H9 (cell line): ENCODE measurements around the gene DLG5. TPM values are rescaled to one million over a fixed set of nuclear protein-coding genes. Genes with fewer than 3 reads are reported as not detected.

Experiments used
- DNase-seq: peaks from one replicate; pipeline ENCODE4 v3.0.0-alpha.2; 2017
- H2AFZ ChIP-seq: one replicate; pipeline ENCODE4 v1.6.1; 2013; ENCODE audit warnings: mild to moderate bottlenecking, low read length, control low read depth, moderate library complexity
- H2AK5ac ChIP-seq: 2 replicates; pipeline ENCODE4 v1.6.1; 2013; ENCODE audit warnings: low read length, control low read depth, mixed read lengths; ENCODE audit not compliant: insufficient read length
- H2BK120ac ChIP-seq: one replicate; pipeline ENCODE4 v1.6.1; 2013; ENCODE audit warnings: low read depth, mild to moderate bottlenecking, low read length, control low read depth, inconsistent platforms; ENCODE audit not compliant: poor library complexity, severe bottlenecking
- H2BK12ac ChIP-seq: 2 replicates; pipeline ENCODE4 v1.6.1; 2013; ENCODE audit warnings: low read length, control low read depth, mixed read lengths, low read depth; ENCODE audit not compliant: insufficient read length
- H2BK15ac ChIP-seq: 2 replicates; pipeline ENCODE4 v1.6.1; 2013; ENCODE audit warnings: low read depth, low read length, control low read depth
- H2BK20ac ChIP-seq: one replicate; pipeline ENCODE4 v1.6.1; 2013; ENCODE audit warnings: low read depth, mild to moderate bottlenecking, low read length, control low read depth, inconsistent platforms; ENCODE audit not compliant: poor library complexity, severe bottlenecking
- H2BK5ac ChIP-seq: 2 replicates; pipeline ENCODE4 v1.6.1; 2013; ENCODE audit warnings: low read length, control low read depth, mixed read lengths; ENCODE audit not compliant: insufficient read length
- H3K14ac ChIP-seq: 2 replicates; pipeline ENCODE4 v1.6.1; 2013; ENCODE audit warnings: low read length, control low read depth; ENCODE audit not compliant: insufficient read depth
- H3K18ac ChIP-seq: 2 replicates; pipeline ENCODE4 v1.6.1; 2013; ENCODE audit warnings: low read depth, mild to moderate bottlenecking, mixed read lengths, low read length, control low read depth; ENCODE audit not compliant: insufficient read length
- H3K23ac ChIP-seq: 2 replicates; pipeline ENCODE4 v1.6.1; 2013; ENCODE audit warnings: low read length, control low read depth, mixed read lengths, low read depth; ENCODE audit not compliant: insufficient read length
- H3K23me2 ChIP-seq: 2 replicates; pipeline ENCODE4 v1.6.1; 2013; ENCODE audit warnings: low read depth, mild to moderate bottlenecking, mixed read lengths, low read length, control low read depth; ENCODE audit not compliant: insufficient read length, poor library complexity, severe bottlenecking
- H3K27ac ChIP-seq: 2 replicates; pipeline ENCODE4 v1.5.1; 2013; ENCODE audit warnings: low read length, control low read depth, mixed read lengths, low read depth; ENCODE audit not compliant: insufficient read length
- H3K27me3 ChIP-seq: 2 replicates; pipeline ENCODE4 v1.6.1; 2013; ENCODE audit warnings: low read length, control low read depth, inconsistent platforms; ENCODE audit not compliant: insufficient read depth
- H3K4ac ChIP-seq: 2 replicates; pipeline ENCODE4 v1.6.1; 2013; ENCODE audit warnings: low read depth, mild to moderate bottlenecking, control low read depth, inconsistent platforms, low read length, moderate library complexity
- H3K4me1 ChIP-seq: 2 replicates; pipeline ENCODE4 v1.6.1; 2013; ENCODE audit warnings: low read length, control low read depth, inconsistent platforms; ENCODE audit not compliant: insufficient read depth
- H3K4me2 ChIP-seq: 2 replicates; pipeline ENCODE4 v1.6.1; 2013; ENCODE audit warnings: low read length, control low read depth, mixed read lengths; ENCODE audit not compliant: insufficient read length, insufficient read depth
- H3K56ac ChIP-seq: 2 replicates; pipeline ENCODE4 v1.6.1; 2013; ENCODE audit warnings: low read depth, mild to moderate bottlenecking, mixed read lengths, low read length, control low read depth; ENCODE audit not compliant: insufficient read length
- H3K79me1 ChIP-seq: 2 replicates; pipeline ENCODE4 v1.6.1; 2013; ENCODE audit warnings: low read depth, mild to moderate bottlenecking, moderate library complexity, low read length, control low read depth, inconsistent platforms; ENCODE audit not compliant: insufficient read depth, poor library complexity, severe bottlenecking
- H3K79me2 ChIP-seq: 2 replicates; pipeline ENCODE4 v1.6.1; 2013; ENCODE audit warnings: low read length, control low read depth, inconsistent platforms; ENCODE audit not compliant: insufficient read depth
- H3K9ac ChIP-seq: 2 replicates; pipeline ENCODE4 v1.6.1; 2013; ENCODE audit warnings: low read length, control low read depth, mixed read lengths; ENCODE audit not compliant: insufficient read length; ENCODE audit errors: extremely low read depth
- H3K9me3 ChIP-seq: one replicate; pipeline ENCODE4 v1.6.1; 2013; ENCODE audit warnings: low read depth, low read length, inconsistent platforms; ENCODE audit not compliant: control insufficient read depth
- H3T11ph ChIP-seq: one replicate; pipeline ENCODE4 v1.6.1; 2013; ENCODE audit warnings: mild to moderate bottlenecking, low read length, control low read depth, inconsistent platforms
- H4K20me1 ChIP-seq: one replicate; pipeline ENCODE4 v1.6.1; 2013; ENCODE audit not compliant: control insufficient read depth, insufficient read length, insufficient read depth
- H4K5ac ChIP-seq: 2 replicates; pipeline ENCODE4 v1.6.1; 2013; ENCODE audit warnings: low read depth, mild to moderate bottlenecking, mixed read lengths, low read length, control low read depth; ENCODE audit not compliant: insufficient read length
- H4K8ac ChIP-seq: replicated peaks from 2 replicates; pipeline ENCODE4 v1.6.1; 2013; ENCODE audit warnings: low read length, control low read depth, mixed read lengths, low read depth; ENCODE audit not compliant: insufficient read length
- H4K91ac ChIP-seq: 2 replicates; pipeline ENCODE4 v1.6.1; 2013; ENCODE audit warnings: low read depth, mild to moderate bottlenecking, moderate library complexity, mixed read lengths, low read length, control low read depth; ENCODE audit not compliant: insufficient read length
- H3K27ac Mint-ChIP-seq, 3 experiments: 2 replicates in 2 of 3; 3 replicates in 1 of 3; pipeline ENCODE4 v1.8.0; 2020 to 2021; ENCODE audit warnings: mixed read lengths in 3 of 3, mild to moderate bottlenecking in 1 of 3, moderate library complexity in 1 of 3
- H3K27me3 Mint-ChIP-seq: 2 replicates; pipeline ENCODE4 v1.8.0; 2021; ENCODE audit warnings: low read depth, mild to moderate bottlenecking, moderate library complexity, mixed read lengths
- H3K36me3 Mint-ChIP-seq, 3 experiments: 2 replicates in 2 of 3; 3 replicates in 1 of 3; pipeline ENCODE4 v1.8.0; 2020 to 2021; ENCODE audit warnings: low read depth in 3 of 3, mixed read lengths in 3 of 3; ENCODE audit not compliant: insufficient read depth in 1 of 3
- H3K4me1 Mint-ChIP-seq, 2 experiments: 2 replicates each; pipeline ENCODE4 v1.8.0; 2020; ENCODE audit warnings: mixed read lengths in 2 of 2
- H3K4me3 Mint-ChIP-seq, 2 experiments: 2 replicates in 1 of 2; 3 replicates in 1 of 2; pipeline ENCODE4 v1.8.0; 2020 to 2021; ENCODE audit warnings: mild to moderate bottlenecking in 2 of 2, mixed read lengths in 2 of 2, moderate library complexity in 1 of 2
- H3K9me3 Mint-ChIP-seq, 2 experiments: 2 replicates in 1 of 2; 3 replicates in 1 of 2; pipeline ENCODE4 v1.8.0; 2020; ENCODE audit warnings: mild to moderate bottlenecking in 2 of 2, mixed read lengths in 2 of 2, moderate library complexity in 1 of 2
- WGBS: extraction: QIAGEN DNeasy Blood & Tissue Kit; methylation state at CpG from one replicate; pipeline ENCODE4 v1.1.7; 2013; ENCODE audit warnings: missing lambda C conversion rate, low lambda C conversion rate, mixed read lengths; ENCODE audit not compliant: insufficient read length; ENCODE audit errors: extremely low coverage; 5-methylcytosine and 5-hydroxymethylcytosine counted together
- total RNA-seq: library from RNA; stranded (reverse); gene quantifications from 2 replicates; pipeline ENCODE4 v1.2.1, GENCODE V29; 2021
- TF ChIP-seq, protein P1 (sequence below): fragments of 200-600 bp; sonication (generic); conservative IDR thresholded peaks from 3 replicates; pipeline ENCODE4 v1.8.0; 2021; ENCODE audit warnings: antibody characterized with exemption, mild to moderate bottlenecking

Gene DLG5
- total RNA-seq, 1 experiment from 2014 or later, result 67.4 TPM

- Mint-ChIP-seq H3K27ac (peak overlapping the region in 1 of 3 experiments; percentile 40; a peak in 3 of 7 replicates), H3K9me3 (no peaks in the 10 kb centered on the region), H3K36me3 (peaks cover 26 to 69% (median 54%) of the 10 kb centered on the region in 3 experiments; a peak in 6 of 7 replicates), H3K27me3 (no peaks in the 10 kb centered on the region), H3K4me1 (peaks cover 25 to 30% of the 10 kb centered on the region in 2 experiments), H3K4me3 (no peak overlapping the region)
- H4K91ac ChIP-seq, result no peak overlapping the region
- H3K4ac ChIP-seq, result no peak overlapping the region
- no peak overlapping the region for H3K4me2 ChIP-seq
- H4K5ac ChIP-seq, result no peak overlapping the region
- no peak overlapping the region for H2BK20ac ChIP-seq
- H3K23ac ChIP-seq, result no peak overlapping the region
- no peaks in the 10 kb centered on the region for H3K9me3 ChIP-seq
- no peak overlapping the region for H2BK15ac ChIP-seq
- TF ChIP-seq, protein P1, sequence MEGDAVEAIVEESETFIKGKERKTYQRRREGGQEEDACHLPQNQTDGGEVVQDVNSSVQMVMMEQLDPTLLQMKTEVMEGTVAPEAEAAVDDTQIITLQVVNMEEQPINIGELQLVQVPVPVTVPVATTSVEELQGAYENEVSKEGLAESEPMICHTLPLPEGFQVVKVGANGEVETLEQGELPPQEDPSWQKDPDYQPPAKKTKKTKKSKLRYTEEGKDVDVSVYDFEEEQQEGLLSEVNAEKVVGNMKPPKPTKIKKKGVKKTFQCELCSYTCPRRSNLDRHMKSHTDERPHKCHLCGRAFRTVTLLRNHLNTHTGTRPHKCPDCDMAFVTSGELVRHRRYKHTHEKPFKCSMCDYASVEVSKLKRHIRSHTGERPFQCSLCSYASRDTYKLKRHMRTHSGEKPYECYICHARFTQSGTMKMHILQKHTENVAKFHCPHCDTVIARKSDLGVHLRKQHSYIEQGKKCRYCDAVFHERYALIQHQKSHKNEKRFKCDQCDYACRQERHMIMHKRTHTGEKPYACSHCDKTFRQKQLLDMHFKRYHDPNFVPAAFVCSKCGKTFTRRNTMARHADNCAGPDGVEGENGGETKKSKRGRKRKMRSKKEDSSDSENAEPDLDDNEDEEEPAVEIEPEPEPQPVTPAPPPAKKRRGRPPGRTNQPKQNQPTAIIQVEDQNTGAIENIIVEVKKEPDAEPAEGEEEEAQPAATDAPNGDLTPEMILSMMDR, result no peak
- no peak overlapping the region for H2BK5ac ChIP-seq
- no peak overlapping the region for H2AK5ac ChIP-seq
- H4K20me1 ChIP-seq, result no peaks in the 10 kb centered on the region
- no CpG with 5 or more reads among the region's 2 CpGs for WGBS
- H2BK120ac ChIP-seq, result no peak overlapping the region
- no peak overlapping the region for H3T11ph ChIP-seq
- H3K56ac ChIP-seq, result no peak overlapping the region
- H2BK12ac ChIP-seq, result no peak overlapping the region
- H3K27me3 ChIP-seq, result no peaks in the 10 kb centered on the region
- H3K4me1 ChIP-seq, result no peaks in the 10 kb centered on the region; the same call in 1 of the 2 replicates
- no peak overlapping the region for H3K9ac ChIP-seq
- H4K8ac ChIP-seq, result no peak overlapping the region
- H3K27ac ChIP-seq, result no peak overlapping the region
- DNase-seq, result no peak
- H3K18ac ChIP-seq, result no peak overlapping the region
- no peak overlapping the region for H2AFZ ChIP-seq
- H3K79me1 ChIP-seq, result no peaks in the 10 kb centered on the region
- H3K14ac ChIP-seq, result no peak overlapping the region
- no peaks in the 10 kb centered on the region for H3K79me2 ChIP-seq
- no peaks in the 10 kb centered on the region for H3K23me2 ChIP-seq
Observed at GRCh38 chr10:77834540-77834939, 92.0 kb downstream of the DLG5 start.
